IMR-90 (cell line): ENCODE measurements around the gene EHHADH. TPM values are rescaled to one million over a fixed set of nuclear protein-coding genes. Genes with fewer than 3 reads are reported as not detected.
"Not testable (repeated sequence)": the region's sequence is repeated elsewhere in the genome, so short reads cannot be mapped to it uniquely, and the experiment has no call there.

Experiments used
- ATAC-seq: fragments of 200-7000 bp; cut with Tn5 transposase; 2 replicates; pipeline ENCODE4 v1.9.1; 2020; ENCODE audit warnings: low read depth, mild to moderate bottlenecking, moderate library complexity
- BruUV-seq: library from RNA; stranded (reverse); fragments of 400-500 nt; replicated peaks from 2 replicates; lab custom pipeline; 2021; lab: Mats Ljungman, UMichigan
- CTCF ChIA-PET: fragments of 300-600 bp; formaldehyde crosslinking; extraction: SDS; loops from one replicate; lab custom pipeline; 2021; ENCODE audit warnings: antibody characterized with exemption; lab: Yijun Ruan, JAX
- POLR2A ChIA-PET: fragments of 300-600 bp; sonication (Branson Sonifier 250); formaldehyde crosslinking; loops from one replicate; lab custom pipeline; 2022; ENCODE audit warnings: antibody characterized with exemption; ENCODE audit not compliant: unreplicated experiment; lab: Charles Lee
- DNase-seq: peaks from one replicate; pipeline ENCODE4 v3.0.0; 2013
- H2AFZ ChIP-seq: replicated peaks from 2 replicates; pipeline ENCODE3; 2013; ENCODE audit warnings: low read length, mild to moderate bottlenecking; ENCODE audit not compliant: poor library complexity
- H2AK5ac ChIP-seq: 2 replicates; pipeline ENCODE4 v1.6.1; 2013; ENCODE audit warnings: low read depth, low read length, inconsistent platforms
- H2AK9ac ChIP-seq: replicated peaks from 2 replicates; pipeline ENCODE3; 2013; ENCODE audit warnings: mild to moderate bottlenecking, low read depth, low read length, moderate library complexity; ENCODE audit not compliant: poor library complexity
- H2BK120ac ChIP-seq: 2 replicates; pipeline ENCODE4 v1.6.1; 2013; ENCODE audit warnings: low read depth, low read length, inconsistent platforms
- H2BK15ac ChIP-seq: 3 replicates; pipeline ENCODE4 v1.6.1; 2013; ENCODE audit warnings: low read depth, low read length, inconsistent platforms
- H2BK20ac ChIP-seq: 2 replicates; pipeline ENCODE4 v1.6.1; 2013; ENCODE audit warnings: low read depth, mild to moderate bottlenecking, inconsistent platforms, low read length, moderate library complexity
- H2BK5ac ChIP-seq: 2 replicates; pipeline ENCODE4 v1.6.1; 2013; ENCODE audit warnings: mild to moderate bottlenecking, low read depth, low read length, inconsistent platforms; ENCODE audit not compliant: poor library complexity, severe bottlenecking
- H3K14ac ChIP-seq: replicated peaks from 2 replicates; pipeline ENCODE4 v1.6.1; 2013; ENCODE audit warnings: low read depth, low read length, inconsistent platforms
- H3K18ac ChIP-seq: 2 replicates; pipeline ENCODE4 v1.6.1; 2013; ENCODE audit warnings: low read depth, low read length, control low read depth
- H3K23ac ChIP-seq: 2 replicates; pipeline ENCODE4 v1.6.1; 2013; ENCODE audit warnings: low read depth, low read length, inconsistent platforms
- H3K27ac ChIP-seq: 2 replicates; pipeline ENCODE4 v1.5.1; 2013; ENCODE audit warnings: mild to moderate bottlenecking, control low read depth, low read length; ENCODE audit not compliant: insufficient read depth
- H3K27me3 ChIP-seq: 2 replicates; pipeline ENCODE4 v1.6.1; 2013; ENCODE audit warnings: low read length; ENCODE audit not compliant: control insufficient read depth, insufficient read depth
- H3K36me3 ChIP-seq: 2 replicates; pipeline ENCODE4 v1.6.1; 2013; ENCODE audit warnings: low read length, mixed read lengths; ENCODE audit not compliant: control insufficient read depth, insufficient read depth
- H3K4ac ChIP-seq: 2 replicates; pipeline ENCODE4 v1.6.1; 2013; ENCODE audit warnings: low read depth, low read length, inconsistent platforms
- H3K4me1 ChIP-seq: 2 replicates; pipeline ENCODE4 v1.6.1; 2013; ENCODE audit warnings: low read length, mixed read lengths; ENCODE audit not compliant: control insufficient read depth, insufficient read depth
- H3K4me2 ChIP-seq: 2 replicates; pipeline ENCODE4 v1.6.1; 2013; ENCODE audit warnings: low read depth, mild to moderate bottlenecking, control low read depth, low read length, moderate library complexity
- H3K4me3 ChIP-seq: 2 replicates; pipeline ENCODE4 v1.5.1; 2013; ENCODE audit warnings: low read depth, mild to moderate bottlenecking, control low read depth, low read length, moderate library complexity; ENCODE audit not compliant: insufficient read depth
- H3K56ac ChIP-seq: 2 replicates; pipeline ENCODE4 v1.6.1; 2013; ENCODE audit warnings: low read length, inconsistent platforms; ENCODE audit not compliant: insufficient read depth; ENCODE audit errors: extremely low read depth
- H3K79me1 ChIP-seq, 2 experiments: 2 replicates each; pipeline ENCODE4 v1.6.1; 2013; ENCODE audit warnings: low read length in 2 of 2, inconsistent platforms in 1 of 2, low read depth in 1 of 2
- H3K9ac ChIP-seq: 2 replicates; pipeline ENCODE4 v1.6.1; 2013; ENCODE audit warnings: low read depth, low read length, control low read depth
- H3K9me1 ChIP-seq: 2 replicates; pipeline ENCODE4 v1.6.1; 2013; ENCODE audit warnings: low read length, inconsistent platforms; ENCODE audit not compliant: insufficient read depth
- H3K9me3 ChIP-seq: 2 replicates; pipeline ENCODE4 v1.6.1; 2013; ENCODE audit warnings: low read length; ENCODE audit not compliant: control insufficient read depth, insufficient read depth
- H4K20me1 ChIP-seq: 2 replicates; pipeline ENCODE4 v1.6.1; 2013; ENCODE audit warnings: low read length, inconsistent platforms; ENCODE audit not compliant: insufficient read depth
- H4K5ac ChIP-seq: 2 replicates; pipeline ENCODE4 v1.6.1; 2013; ENCODE audit warnings: mild to moderate bottlenecking, low read depth, low read length, control low read depth
- H4K8ac ChIP-seq, 2 experiments: 2 replicates each; pipeline ENCODE4 v1.6.1; 2013; ENCODE audit warnings: low read depth in 2 of 2, low read length in 2 of 2, control low read depth in 1 of 2, inconsistent platforms in 1 of 2
- H4K91ac ChIP-seq: 2 replicates; pipeline ENCODE4 v1.6.1; 2013; ENCODE audit warnings: low read depth, low read length, inconsistent platforms; ENCODE audit not compliant: insufficient read depth
- CEBPB ChIP-seq: IDR thresholded peaks from 2 replicates; pipeline ENCODE4 v1.6.1; 2012; ENCODE audit warnings: low read depth, low read length, improper control_type of control experiment
- FOS ChIP-seq: fragments of 150-350 bp; IDR thresholded peaks from 2 replicates; pipeline ENCODE4 v1.6.1; 2016; ENCODE audit warnings: low read depth, low read length
- MAZ ChIP-seq: IDR thresholded peaks from 2 replicates; pipeline ENCODE4 v1.6.1; 2012; ENCODE audit warnings: low read depth, mild to moderate bottlenecking, low read length, improper control_type of control experiment, moderate library complexity, borderline replicate concordance
- MXI1 ChIP-seq: IDR thresholded peaks from 2 replicates; pipeline ENCODE4 v1.6.1; 2012; ENCODE audit warnings: low read depth, mild to moderate bottlenecking, low read length, moderate library complexity, borderline replicate concordance
- SMC3 ChIP-seq: fragments of 150-350 bp; IDR thresholded peaks from 2 replicates; pipeline ENCODE4 v1.6.1; 2016; ENCODE audit warnings: low read depth, mild to moderate bottlenecking, antibody characterized with exemption, low read length, moderate library complexity
- WGBS, 2 experiments: methylation state at CpG; one replicate each; pipeline versions ENCODE4 v1.1.5 to v1.1.7; 2013; ENCODE audit warnings: missing lambda C conversion rate in 2 of 2; ENCODE audit not compliant: insufficient read length in 1 of 2; ENCODE audit errors: extremely low coverage in 2 of 2; 5-methylcytosine and 5-hydroxymethylcytosine counted together
- dilution Hi-C: fragments of 300-500 bp; cut with HindIII; formaldehyde crosslinking; loops from one replicate; pipeline ENCODE4 v1.14.3; 2018; ENCODE audit warnings: low sequenced_read_pairs; ENCODE audit not compliant: unreplicated experiment
- in situ Hi-C: fragments of 300-500 bp; cut with MboI; formaldehyde crosslinking; loops from 3 replicates; pipeline ENCODE4 v1.14.3; 2019; ENCODE audit warnings: low sequenced_read_pairs, inconsistent platforms, mixed read lengths
- intact Hi-C: fragments of 100-400 bp; cut with micrococcal nuclease; formaldehyde crosslinking; loops from 2 replicates; pipeline ENCODE4 v1.10.0; 2022
- polyA plus RNA-seq, 3 experiments: library from polyadenylated mRNA; depleted of rRNA; stranded (reverse); fragments of >200 nt; gene quantifications; 2 replicates each; pipeline ENCODE4 v1.2.3, GENCODE V29; 2012; ENCODE audit warnings: low replicate concordance in 1 of 3
- total RNA-seq: library from RNA; depleted of rRNA; stranded (reverse); fragments of >200 nt; gene quantifications from 2 replicates; pipeline ENCODE4 v1.2.3, GENCODE V29; 2012

EHHADH gene
- total and polyA plus RNA-seq, 2 of the 4 experiments (the other 2 are of a cell fraction) = 2.0 to 4.7 TPM

DNA sequence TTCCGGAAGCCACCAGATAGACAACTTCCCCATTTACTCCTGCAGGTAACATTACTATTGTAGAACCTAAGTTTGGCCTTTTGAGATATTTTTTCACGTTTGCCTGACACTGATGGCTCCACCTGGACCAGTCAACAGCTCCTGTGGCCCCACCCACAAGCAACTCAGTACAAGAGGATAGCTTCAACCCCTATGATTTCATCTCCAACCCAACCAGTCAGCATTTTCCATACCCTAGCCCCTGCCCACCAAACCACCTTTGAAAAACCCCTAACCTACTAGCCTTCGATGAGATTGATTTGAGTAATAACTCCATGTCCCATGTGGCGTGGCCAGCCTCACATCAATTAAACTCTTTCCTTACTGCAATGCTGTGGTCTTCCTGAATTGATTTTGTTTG is 950 bp upstream of the EHHADH start:
- ATAC-seq = no peak
- no peaks in the 10 kb centered on the region for H3K79me1 ChIP-seq
- no peak overlapping the region for H4K91ac ChIP-seq
- H2BK15ac ChIP-seq = no peak overlapping the region
- no peak overlapping the region for H2AK9ac ChIP-seq
- H3K18ac ChIP-seq = no peak overlapping the region
- no peak overlapping the region for H2BK5ac ChIP-seq
- H4K20me1 ChIP-seq = no peaks in the 10 kb centered on the region
- no peak overlapping the region for H3K4ac ChIP-seq
- CTCF ChIA-PET = no interaction called here
- no peaks in the 10 kb centered on the region for H3K36me3 ChIP-seq
- dilution Hi-C loops (no loop called here), in situ Hi-C loops (no loop called here), intact Hi-C loops (no loop called here)
- H3K9ac ChIP-seq = no peak overlapping the region
- no peaks in the 10 kb centered on the region for H3K9me3 ChIP-seq
- H3K14ac ChIP-seq = no peak overlapping the region
- H2AFZ ChIP-seq = no peak overlapping the region
- no peaks in the 10 kb centered on the region for H3K9me1 ChIP-seq
- no TSS peak for BruUV-seq
- TF ChIP-seq CEBPB = no peak
- no peak for TF ChIP-seq SMC3
- no peak for TF ChIP-seq MAZ
- TF ChIP-seq MXI1 = no peak
- TF ChIP-seq FOS = no peak
- H3K27me3 ChIP-seq = no peaks in the 10 kb centered on the region
- H3K4me2 ChIP-seq = no peak overlapping the region
- no peak overlapping the region for H3K4me3 ChIP-seq
- H3K56ac ChIP-seq = no peak overlapping the region
- no peaks in the 10 kb centered on the region for H3K4me1 ChIP-seq
- no peak overlapping the region for H2BK20ac ChIP-seq
- no peak overlapping the region for H2BK120ac ChIP-seq
- DNase-seq = no peak
- no CpG with 5 or more reads among the region's 4 CpGs for WGBS, 2 experiments
- no peak overlapping the region; the same call in 1 of the 2 replicates for H2AK5ac ChIP-seq
- no peak overlapping the region for H3K23ac ChIP-seq
- no peak overlapping the region for H3K27ac ChIP-seq
- POLR2A ChIA-PET = no interaction called here
- no peak overlapping the region for H4K5ac ChIP-seq
- peak overlapping the region in 1 of 2 experiments; percentile 97; a peak in 1 of 4 replicates for H4K8ac ChIP-seq

DNA sequence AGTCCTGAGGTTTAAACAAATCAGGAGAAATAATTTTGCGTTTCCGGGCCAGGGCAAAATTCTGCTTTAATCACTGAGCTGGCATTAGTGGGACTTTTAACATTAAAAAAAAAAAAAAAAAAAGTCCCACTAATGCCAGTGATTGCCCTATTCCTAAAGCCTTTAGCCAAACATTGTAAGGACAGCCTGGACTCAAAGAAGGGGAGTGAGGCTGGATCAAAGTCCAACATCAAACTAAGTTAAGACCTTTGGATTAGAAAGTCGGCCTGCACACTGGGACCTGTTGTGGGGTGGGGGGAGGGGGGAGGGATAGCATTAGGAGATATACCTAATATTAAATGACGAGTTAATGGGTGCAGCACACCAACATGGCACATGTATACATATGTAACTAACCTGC is 716 bp downstream of the EHHADH start:
- intact Hi-C loops, in situ Hi-C loops: not testable (repeated sequence)

More for the DNA sequence above, 716 bp downstream of the EHHADH start:
- ATAC-seq, H3K4ac ChIP-seq, H2BK120ac ChIP-seq, H3K18ac ChIP-seq, H4K91ac ChIP-seq, H3K4me3 ChIP-seq, H2AFZ ChIP-seq, H2AK9ac ChIP-seq, H2AK5ac ChIP-seq, H3K4me1 ChIP-seq, H3K14ac ChIP-seq, dilution Hi-C loops, H3K27ac ChIP-seq, H3K23ac ChIP-seq, H3K56ac ChIP-seq, H4K5ac ChIP-seq, H2BK20ac ChIP-seq, H4K20me1 ChIP-seq, H3K27me3 ChIP-seq, H3K9ac ChIP-seq, BruUV-seq, H3K9me3 ChIP-seq, H3K4me2 ChIP-seq, H3K79me1 ChIP-seq, DNase-seq, H3K36me3 ChIP-seq, H2BK15ac ChIP-seq, H3K9me1 ChIP-seq, H2BK5ac ChIP-seq: not testable (repeated sequence)
- H4K8ac ChIP-seq = peak overlapping the region in 1 of 2 experiments; percentile 97; a peak in 1 of 4 replicates
- WGBS, 2 experiments = no CpG with 5 or more reads among the region's 4 CpGs
- POLR2A ChIA-PET = interaction anchor here (0.6 kb wide), 2 partner anchors 18 to 300 kb away, joined by 3 read pairs; no protein-coding TSS in a partner anchor
- CTCF ChIA-PET = interaction anchor here (0.6 kb wide), 1 partner anchor 98 kb away, joined by 9 read pairs; no protein-coding TSS in a partner anchor
